ENCODE results near the gene RGL4. TPM values are rescaled to one million over a fixed set of nuclear protein-coding genes. Genes with fewer than 3 reads are reported as not detected.

The RGL4 gene
- total and polyA plus RNA-seq, 2 experiments from 2014 or later = 0.16 TPM; not detected in 1

- Histone ChIP-seq H3K4me3 (no peak overlapping the region), H3K4me1 (ENCODE audit: insufficient read depth) (no peaks in the 10 kb centered on the region), H3K9me2 (ENCODE audit: insufficient read depth) (no peaks in the 10 kb centered on the region), H3K36me3 (ENCODE audit: insufficient read depth) (no peaks in the 10 kb centered on the region), H3K79me2 (replicated peaks; ENCODE audit: insufficient read depth) (no peaks in the 10 kb centered on the region), H3F3A (replicated peaks; ENCODE audit: low read depth) (0 out of 2 replicates have a peak, but pooled peaks cover 2% of the 10 kb centered on the region), H3K27me3 (ENCODE audit: insufficient read depth) (no peaks in the 10 kb centered on the region), H3K4me2 (no peak overlapping the region), H4K20me1 (replicated peaks; ENCODE audit: insufficient read depth) (no peaks in the 10 kb centered on the region), H3K27ac (ENCODE audit: low read depth) (no peak overlapping the region), H2AFZ (no peak overlapping the region)
- no peaks in the 10 kb centered on the region for H3K9me3 Mint-ChIP-seq
- no peak overlapping the region for H3K27ac Mint-ChIP-seq
- H3K27me3 Mint-ChIP-seq (ENCODE audit: insufficient read depth, low read depth, poor library complexity) = peaks cover 9% of the 10 kb centered on the region
- H3K4me1 Mint-ChIP-seq = no peaks in the 10 kb centered on the region
- TF ChIP-seq ETS1 (IDR thresholded peaks at IDR 0.05) (no peak), POLR2AphosphoS5 (IDR thresholded peaks at IDR 0.05; ENCODE audit: low read depth) (no peak), CTCF (conservative IDR thresholded peaks at IDR 0.05; ENCODE audit: low read depth in 2 of 2) (no peak), ZNF331 (CRISPR knock-in tag; IDR thresholded peaks at IDR 0.05; ENCODE audit: low read depth) (no peak), ZNF462 (CRISPR knock-in tag; IDR thresholded peaks at IDR 0.05) (no peak), EZH2 (IDR thresholded peaks at IDR 0.05; ENCODE audit: low read depth, unreplicated experiment) (no peak), REST (IDR thresholded peaks at IDR 0.05; ENCODE audit: unreplicated experiment) (no peak), ZNF114 (CRISPR knock-in tag; IDR thresholded peaks at IDR 0.05) (no peak), STAT1 (IDR thresholded peaks at IDR 0.05; ENCODE audit: unreplicated experiment) (no peak), EZH2phosphoT487 (IDR thresholded peaks at IDR 0.05; ENCODE audit: unreplicated experiment) (no peak), CREB1 (CRISPR knock-in tag; IDR thresholded peaks at IDR 0.05; ENCODE audit: low read depth) (no peak), NANOG (IDR thresholded peaks at IDR 0.05; ENCODE audit: borderline replicate concordance) (no peak), JUNB (IDR thresholded peaks at IDR 0.05; ENCODE audit: unreplicated experiment) (no peak)
- DNase-seq (ENCODE audit: low spot score) (no peak), ATAC-seq (no peak)
- no peaks in the 10 kb centered on the region for H3K36me3 Mint-ChIP-seq (ENCODE audit: low read depth)
- H3K4me3 Mint-ChIP-seq = no peak overlapping the region
These were observed 31.9 kb downstream of the RGL4 start for GRCh38 chr22:23722724-23723123.

All from GM23338 (cell line).